GM23338 (cell line): Measurements from ENCODE around the gene A3GALT2. TPM values are rescaled to one million over a fixed set of nuclear protein-coding genes. Genes with fewer than 3 reads are reported as not detected.

Experiments used
- ATAC-seq: fragments of 200-7000 bp; cut with Tn5 transposase; 3 replicates; pipeline ENCODE4 v1.9.1; 2020
- DNase-seq: peaks from one replicate; pipeline ENCODE4 v3.0.0-alpha.2; 2015; ENCODE audit warnings: low spot score
- H2AFZ ChIP-seq: fragments of 200-600 bp; sonication (generic); 2 replicates; pipeline ENCODE4 v1.8.0; 2016; ENCODE audit warnings: antibody characterized with exemption, mild to moderate bottlenecking, moderate library complexity
- H3F3A ChIP-seq: fragments of 200-600 bp; sonication (generic); replicated peaks from 2 replicates; pipeline ENCODE4 v1.8.0; 2017; ENCODE audit warnings: antibody characterized with exemption, mixed run types, low read depth
- H3K27ac ChIP-seq: fragments of 200-600 bp; sonication (generic); 2 replicates; pipeline ENCODE4 v1.6.1; 2016; ENCODE audit warnings: low read depth
- H3K27me3 ChIP-seq: fragments of 200-600 bp; sonication (generic); 2 replicates; pipeline ENCODE4 v1.8.0; 2016; ENCODE audit warnings: mild to moderate bottlenecking, mixed run types, moderate library complexity; ENCODE audit not compliant: insufficient read depth
- H3K36me3 ChIP-seq: fragments of 200-600 bp; sonication (generic); 2 replicates; pipeline ENCODE4 v1.8.0; 2016; ENCODE audit warnings: mild to moderate bottlenecking; ENCODE audit not compliant: insufficient read depth
- H3K4me1 ChIP-seq: fragments of 200-600 bp; sonication (generic); 2 replicates; pipeline ENCODE4 v1.8.0; 2016; ENCODE audit warnings: mild to moderate bottlenecking, moderate library complexity; ENCODE audit not compliant: insufficient read depth
- H3K4me2 ChIP-seq: fragments of 200-600 bp; sonication (generic); 2 replicates; pipeline ENCODE4 v1.7.1; 2017; ENCODE audit warnings: mixed run types
- H3K4me3 ChIP-seq: fragments of 200-600 bp; sonication (generic); 2 replicates; pipeline ENCODE4 v1.6.1; 2016; ENCODE audit warnings: mixed run types
- H3K79me2 ChIP-seq: fragments of 200-600 bp; sonication (generic); replicated peaks from 2 replicates; pipeline ENCODE4 v1.8.0; 2017; ENCODE audit warnings: mild to moderate bottlenecking; ENCODE audit not compliant: insufficient read depth
- H3K9me2 ChIP-seq: fragments of 200-600 bp; sonication (generic); 2 replicates; pipeline ENCODE4 v1.8.0; 2017; ENCODE audit not compliant: insufficient read depth
- H4K20me1 ChIP-seq: fragments of 200-600 bp; sonication (generic); replicated peaks from 2 replicates; pipeline ENCODE4 v1.8.0; 2017; ENCODE audit warnings: mild to moderate bottlenecking; ENCODE audit not compliant: insufficient read depth
- H3K27ac Mint-ChIP-seq: 2 replicates; pipeline ENCODE4 v1.8.0; 2020; ENCODE audit warnings: inconsistent platforms, mild to moderate bottlenecking, moderate library complexity, mixed read lengths
- H3K27me3 Mint-ChIP-seq: 3 replicates; pipeline ENCODE4 v1.8.0; 2022; ENCODE audit warnings: low read depth, mild to moderate bottlenecking, moderate library complexity, mixed read lengths, inconsistent platforms; ENCODE audit not compliant: insufficient read depth, poor library complexity
- H3K36me3 Mint-ChIP-seq: 3 replicates; pipeline ENCODE4 v1.8.0; 2021; ENCODE audit warnings: low read depth, mild to moderate bottlenecking, inconsistent platforms, moderate library complexity, mixed read lengths
- H3K4me1 Mint-ChIP-seq: 3 replicates; pipeline ENCODE4 v1.8.0; 2020; ENCODE audit warnings: mild to moderate bottlenecking, inconsistent platforms, mixed read lengths
- H3K4me3 Mint-ChIP-seq: 3 replicates; pipeline ENCODE4 v1.8.0; 2021; ENCODE audit warnings: moderate library complexity, mild to moderate bottlenecking, inconsistent platforms, mixed read lengths
- H3K9me3 Mint-ChIP-seq: 3 replicates; pipeline ENCODE4 v1.8.0; 2020; ENCODE audit warnings: moderate library complexity, mild to moderate bottlenecking, inconsistent platforms, mixed read lengths
- EZH2phosphoT487 ChIP-seq: fragments of 200-600 bp; sonication (generic); IDR thresholded peaks from one replicate; pipeline ENCODE4 v1.8.1; 2018; ENCODE audit warnings: antibody characterized with exemption; ENCODE audit not compliant: unreplicated experiment
- JUNB ChIP-seq: IDR thresholded peaks from one replicate; pipeline ENCODE4 v1.6.1; 2016; ENCODE audit warnings: antibody characterized with exemption; ENCODE audit not compliant: unreplicated experiment
- POLR2AphosphoS5 ChIP-seq: IDR thresholded peaks from 2 replicates; pipeline ENCODE4 v1.6.1; 2016; ENCODE audit warnings: antibody characterized with exemption, low read depth
- STAT1 ChIP-seq: IDR thresholded peaks from one replicate; pipeline ENCODE4 v1.6.1; 2016; ENCODE audit warnings: antibody characterized with exemption; ENCODE audit not compliant: unreplicated experiment
- ZNF114 ChIP-seq: fragments of 250-450 bp; sonication (Bioruptor Pico); IDR thresholded peaks from 2 replicates; pipeline ENCODE4 v1.5.0; 2020; ENCODE audit warnings: mild to moderate bottlenecking, moderate library complexity
- ZNF331 ChIP-seq: fragments of 250-450 bp; sonication (Bioruptor Pico); IDR thresholded peaks from 2 replicates; pipeline ENCODE4 v1.5.0; 2020; ENCODE audit warnings: low read depth, mild to moderate bottlenecking, moderate library complexity
- polyA plus RNA-seq: library from polyadenylated mRNA; unstranded; fragments of >200 nt; fragmentation: Nextera tagmentation; extraction: Ambion mirVana; gene quantifications from 2 replicates; pipeline ENCODE4 v1.2.1, GENCODE V29; 2016
- total RNA-seq: library from RNA; depleted of rRNA; stranded (reverse); fragments of >200 nt; shearing (Covaris generic); gene quantifications from 2 replicates; pipeline ENCODE4 v1.2.3, GENCODE V29; 2014
- TF ChIP-seq, protein P1 (sequence below): IDR thresholded peaks from one replicate; pipeline ENCODE4 v1.6.1; 2018; ENCODE audit warnings: antibody characterized with exemption; ENCODE audit not compliant: unreplicated experiment
- TF ChIP-seq, protein P2 (sequence below), 2 experiments: fragments of 200-600 bp in 1 of 2; sonication (generic) in 1 of 2; conservative IDR thresholded peaks; 2 replicates each; pipeline versions ENCODE4 v1.5.1 to v1.6.1; 2016 to 2017; ENCODE audit warnings: antibody characterized with exemption in 2 of 2, low read depth in 2 of 2, mild to moderate bottlenecking in 2 of 2, moderate library complexity in 1 of 2
- TF ChIP-seq, protein P3 (sequence below): IDR thresholded peaks from 2 replicates; pipeline ENCODE4 v1.6.1; 2016; ENCODE audit warnings: antibody characterized with exemption
- TF ChIP-seq, protein P4 (sequence below): fragments of 250-450 bp; sonication (Bioruptor Pico); IDR thresholded peaks from 2 replicates; pipeline ENCODE4 v1.5.0; 2020; ENCODE audit warnings: mild to moderate bottlenecking, moderate library complexity

A3GALT2 gene
- total and polyA plus RNA-seq, 2 experiments from 2014 or later: not detected

DNA sequence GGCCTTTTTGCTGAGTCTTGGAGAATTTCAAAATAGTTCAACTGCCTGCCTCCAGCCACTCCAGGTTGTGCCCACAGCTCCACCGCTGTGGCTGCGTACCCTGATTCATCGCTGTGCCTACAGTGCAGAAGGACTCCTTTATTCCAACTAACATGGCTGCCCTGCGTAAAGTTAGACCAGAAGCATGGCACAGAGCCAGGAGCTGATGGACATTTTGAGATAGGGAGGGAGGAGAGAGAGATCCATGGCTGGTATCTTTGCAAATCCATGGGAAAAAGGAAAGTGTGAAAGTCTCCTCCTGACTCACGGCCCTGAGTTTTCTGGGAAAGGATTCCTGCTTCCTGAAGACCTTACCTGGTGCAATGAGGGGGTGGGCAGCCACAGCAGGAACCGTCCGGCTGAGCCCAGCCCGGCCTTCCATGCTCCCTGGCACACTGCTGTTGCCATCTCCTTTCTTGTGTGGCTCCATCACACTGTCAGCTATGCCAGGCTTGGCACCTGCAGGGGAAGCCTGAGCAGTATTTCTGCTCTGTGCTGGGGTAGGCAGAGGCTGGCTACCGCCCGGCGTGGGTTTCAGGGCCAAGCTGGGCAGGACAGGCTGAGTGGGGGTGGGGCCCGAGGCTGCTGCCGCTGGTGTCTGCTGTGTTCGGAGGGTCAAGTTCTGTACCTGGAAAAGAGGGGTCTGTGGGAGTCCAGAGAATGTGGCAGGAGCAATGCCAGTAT is 46.0 kb upstream of the A3GALT2 start:
- peaks cover 23% of the 10 kb centered on the region for H3K27me3 Mint-ChIP-seq
- H3K27ac Mint-ChIP-seq: no peak overlapping the region
- DNase-seq: no peak
- Histone ChIP-seq H3K4me2 (no peak overlapping the region), H4K20me1 (no peaks in the 10 kb centered on the region), H3F3A (no peaks in the 10 kb centered on the region), H3K9me2 (no peaks in the 10 kb centered on the region), H3K79me2 (no peaks in the 10 kb centered on the region), H3K27ac (no peak overlapping the region), H3K27me3 (no peaks in the 10 kb centered on the region), H3K36me3 (no peaks in the 10 kb centered on the region), H3K4me3 (no peak overlapping the region), H2AFZ (no peak overlapping the region), H3K4me1 (peaks cover 31% of the 10 kb centered on the region)
- ATAC-seq: no peak
- peaks cover 39% of the 10 kb centered on the region for H3K4me1 Mint-ChIP-seq
- TF ChIP-seq ZNF114 (CRISPR knock-in tag) (no peak), EZH2phosphoT487 (no peak), JUNB (no peak), STAT1 (no peak), POLR2AphosphoS5 (no peak), ZNF331 (CRISPR knock-in tag) (no peak)
- TF ChIP-seq, protein P1, sequence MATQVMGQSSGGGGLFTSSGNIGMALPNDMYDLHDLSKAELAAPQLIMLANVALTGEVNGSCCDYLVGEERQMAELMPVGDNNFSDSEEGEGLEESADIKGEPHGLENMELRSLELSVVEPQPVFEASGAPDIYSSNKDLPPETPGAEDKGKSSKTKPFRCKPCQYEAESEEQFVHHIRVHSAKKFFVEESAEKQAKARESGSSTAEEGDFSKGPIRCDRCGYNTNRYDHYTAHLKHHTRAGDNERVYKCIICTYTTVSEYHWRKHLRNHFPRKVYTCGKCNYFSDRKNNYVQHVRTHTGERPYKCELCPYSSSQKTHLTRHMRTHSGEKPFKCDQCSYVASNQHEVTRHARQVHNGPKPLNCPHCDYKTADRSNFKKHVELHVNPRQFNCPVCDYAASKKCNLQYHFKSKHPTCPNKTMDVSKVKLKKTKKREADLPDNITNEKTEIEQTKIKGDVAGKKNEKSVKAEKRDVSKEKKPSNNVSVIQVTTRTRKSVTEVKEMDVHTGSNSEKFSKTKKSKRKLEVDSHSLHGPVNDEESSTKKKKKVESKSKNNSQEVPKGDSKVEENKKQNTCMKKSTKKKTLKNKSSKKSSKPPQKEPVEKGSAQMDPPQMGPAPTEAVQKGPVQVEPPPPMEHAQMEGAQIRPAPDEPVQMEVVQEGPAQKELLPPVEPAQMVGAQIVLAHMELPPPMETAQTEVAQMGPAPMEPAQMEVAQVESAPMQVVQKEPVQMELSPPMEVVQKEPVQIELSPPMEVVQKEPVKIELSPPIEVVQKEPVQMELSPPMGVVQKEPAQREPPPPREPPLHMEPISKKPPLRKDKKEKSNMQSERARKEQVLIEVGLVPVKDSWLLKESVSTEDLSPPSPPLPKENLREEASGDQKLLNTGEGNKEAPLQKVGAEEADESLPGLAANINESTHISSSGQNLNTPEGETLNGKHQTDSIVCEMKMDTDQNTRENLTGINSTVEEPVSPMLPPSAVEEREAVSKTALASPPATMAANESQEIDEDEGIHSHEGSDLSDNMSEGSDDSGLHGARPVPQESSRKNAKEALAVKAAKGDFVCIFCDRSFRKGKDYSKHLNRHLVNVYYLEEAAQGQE: no peak
- TF ChIP-seq, protein P2, sequence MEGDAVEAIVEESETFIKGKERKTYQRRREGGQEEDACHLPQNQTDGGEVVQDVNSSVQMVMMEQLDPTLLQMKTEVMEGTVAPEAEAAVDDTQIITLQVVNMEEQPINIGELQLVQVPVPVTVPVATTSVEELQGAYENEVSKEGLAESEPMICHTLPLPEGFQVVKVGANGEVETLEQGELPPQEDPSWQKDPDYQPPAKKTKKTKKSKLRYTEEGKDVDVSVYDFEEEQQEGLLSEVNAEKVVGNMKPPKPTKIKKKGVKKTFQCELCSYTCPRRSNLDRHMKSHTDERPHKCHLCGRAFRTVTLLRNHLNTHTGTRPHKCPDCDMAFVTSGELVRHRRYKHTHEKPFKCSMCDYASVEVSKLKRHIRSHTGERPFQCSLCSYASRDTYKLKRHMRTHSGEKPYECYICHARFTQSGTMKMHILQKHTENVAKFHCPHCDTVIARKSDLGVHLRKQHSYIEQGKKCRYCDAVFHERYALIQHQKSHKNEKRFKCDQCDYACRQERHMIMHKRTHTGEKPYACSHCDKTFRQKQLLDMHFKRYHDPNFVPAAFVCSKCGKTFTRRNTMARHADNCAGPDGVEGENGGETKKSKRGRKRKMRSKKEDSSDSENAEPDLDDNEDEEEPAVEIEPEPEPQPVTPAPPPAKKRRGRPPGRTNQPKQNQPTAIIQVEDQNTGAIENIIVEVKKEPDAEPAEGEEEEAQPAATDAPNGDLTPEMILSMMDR (conservative IDR thresholded peaks at IDR 0.05; ENCODE audit: low read depth in 2 of 2): no peak
- TF ChIP-seq, protein P3, sequence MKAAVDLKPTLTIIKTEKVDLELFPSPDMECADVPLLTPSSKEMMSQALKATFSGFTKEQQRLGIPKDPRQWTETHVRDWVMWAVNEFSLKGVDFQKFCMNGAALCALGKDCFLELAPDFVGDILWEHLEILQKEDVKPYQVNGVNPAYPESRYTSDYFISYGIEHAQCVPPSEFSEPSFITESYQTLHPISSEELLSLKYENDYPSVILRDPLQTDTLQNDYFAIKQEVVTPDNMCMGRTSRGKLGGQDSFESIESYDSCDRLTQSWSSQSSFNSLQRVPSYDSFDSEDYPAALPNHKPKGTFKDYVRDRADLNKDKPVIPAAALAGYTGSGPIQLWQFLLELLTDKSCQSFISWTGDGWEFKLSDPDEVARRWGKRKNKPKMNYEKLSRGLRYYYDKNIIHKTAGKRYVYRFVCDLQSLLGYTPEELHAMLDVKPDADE: no peak
- TF ChIP-seq, protein P4, sequence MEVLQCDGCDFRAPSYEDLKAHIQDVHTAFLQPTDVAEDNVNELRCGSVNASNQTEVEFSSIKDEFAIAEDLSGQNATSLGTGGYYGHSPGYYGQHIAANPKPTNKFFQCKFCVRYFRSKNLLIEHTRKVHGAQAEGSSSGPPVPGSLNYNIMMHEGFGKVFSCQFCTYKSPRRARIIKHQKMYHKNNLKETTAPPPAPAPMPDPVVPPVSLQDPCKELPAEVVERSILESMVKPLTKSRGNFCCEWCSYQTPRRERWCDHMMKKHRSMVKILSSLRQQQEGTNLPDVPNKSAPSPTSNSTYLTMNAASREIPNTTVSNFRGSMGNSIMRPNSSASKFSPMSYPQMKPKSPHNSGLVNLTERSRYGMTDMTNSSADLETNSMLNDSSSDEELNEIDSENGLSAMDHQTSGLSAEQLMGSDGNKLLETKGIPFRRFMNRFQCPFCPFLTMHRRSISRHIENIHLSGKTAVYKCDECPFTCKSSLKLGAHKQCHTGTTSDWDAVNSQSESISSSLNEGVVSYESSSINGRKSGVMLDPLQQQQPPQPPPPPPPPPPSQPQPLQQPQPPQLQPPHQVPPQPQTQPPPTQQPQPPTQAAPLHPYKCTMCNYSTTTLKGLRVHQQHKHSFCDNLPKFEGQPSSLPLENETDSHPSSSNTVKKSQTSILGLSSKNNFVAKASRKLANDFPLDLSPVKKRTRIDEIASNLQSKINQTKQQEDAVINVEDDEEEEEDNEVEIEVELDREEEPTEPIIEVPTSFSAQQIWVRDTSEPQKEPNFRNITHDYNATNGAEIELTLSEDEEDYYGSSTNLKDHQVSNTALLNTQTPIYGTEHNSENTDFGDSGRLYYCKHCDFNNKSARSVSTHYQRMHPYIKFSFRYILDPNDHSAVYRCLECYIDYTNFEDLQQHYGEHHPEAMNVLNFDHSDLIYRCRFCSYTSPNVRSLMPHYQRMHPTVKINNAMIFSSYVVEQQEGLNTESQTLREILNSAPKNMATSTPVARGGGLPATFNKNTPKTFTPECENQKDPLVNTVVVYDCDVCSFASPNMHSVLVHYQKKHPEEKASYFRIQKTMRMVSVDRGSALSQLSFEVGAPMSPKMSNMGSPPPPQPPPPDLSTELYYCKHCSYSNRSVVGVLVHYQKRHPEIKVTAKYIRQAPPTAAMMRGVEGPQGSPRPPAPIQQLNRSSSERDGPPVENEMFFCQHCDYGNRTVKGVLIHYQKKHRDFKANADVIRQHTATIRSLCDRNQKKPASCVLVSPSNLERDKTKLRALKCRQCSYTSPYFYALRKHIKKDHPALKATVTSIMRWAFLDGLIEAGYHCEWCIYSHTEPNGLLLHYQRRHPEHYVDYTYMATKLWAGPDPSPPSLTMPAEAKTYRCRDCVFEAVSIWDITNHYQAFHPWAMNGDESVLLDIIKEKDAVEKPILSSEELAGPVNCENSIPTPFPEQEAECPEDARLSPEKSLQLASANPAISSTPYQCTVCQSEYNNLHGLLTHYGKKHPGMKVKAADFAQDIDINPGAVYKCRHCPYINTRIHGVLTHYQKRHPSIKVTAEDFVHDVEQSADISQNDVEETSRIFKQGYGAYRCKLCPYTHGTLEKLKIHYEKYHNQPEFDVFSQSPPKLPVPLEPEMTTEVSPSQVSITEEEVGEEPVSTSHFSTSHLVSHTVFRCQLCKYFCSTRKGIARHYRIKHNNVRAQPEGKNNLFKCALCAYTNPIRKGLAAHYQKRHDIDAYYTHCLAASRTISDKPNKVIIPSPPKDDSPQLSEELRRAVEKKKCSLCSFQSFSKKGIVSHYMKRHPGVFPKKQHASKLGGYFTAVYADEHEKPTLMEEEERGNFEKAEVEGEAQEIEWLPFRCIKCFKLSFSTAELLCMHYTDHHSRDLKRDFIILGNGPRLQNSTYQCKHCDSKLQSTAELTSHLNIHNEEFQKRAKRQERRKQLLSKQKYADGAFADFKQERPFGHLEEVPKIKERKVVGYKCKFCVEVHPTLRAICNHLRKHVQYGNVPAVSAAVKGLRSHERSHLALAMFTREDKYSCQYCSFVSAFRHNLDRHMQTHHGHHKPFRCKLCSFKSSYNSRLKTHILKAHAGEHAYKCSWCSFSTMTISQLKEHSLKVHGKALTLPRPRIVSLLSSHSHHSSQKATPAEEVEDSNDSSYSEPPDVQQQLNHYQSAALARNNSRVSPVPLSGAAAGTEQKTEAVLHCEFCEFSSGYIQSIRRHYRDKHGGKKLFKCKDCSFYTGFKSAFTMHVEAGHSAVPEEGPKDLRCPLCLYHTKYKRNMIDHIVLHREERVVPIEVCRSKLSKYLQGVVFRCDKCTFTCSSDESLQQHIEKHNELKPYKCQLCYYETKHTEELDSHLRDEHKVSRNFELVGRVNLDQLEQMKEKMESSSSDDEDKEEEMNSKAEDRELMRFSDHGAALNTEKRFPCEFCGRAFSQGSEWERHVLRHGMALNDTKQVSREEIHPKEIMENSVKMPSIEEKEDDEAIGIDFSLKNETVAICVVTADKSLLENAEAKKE (CRISPR knock-in tag): no peak
- H3K36me3 Mint-ChIP-seq: no peaks in the 10 kb centered on the region
- no peak overlapping the region for H3K4me3 Mint-ChIP-seq
- H3K9me3 Mint-ChIP-seq: no peaks in the 10 kb centered on the region
